Measurements from ENCODE around the gene MYADM.
"Not testable (repeated sequence)": the region's sequence is repeated elsewhere in the genome, so short reads cannot be mapped to it uniquely, and the experiment has no call there.

The MYADM gene, protein sequence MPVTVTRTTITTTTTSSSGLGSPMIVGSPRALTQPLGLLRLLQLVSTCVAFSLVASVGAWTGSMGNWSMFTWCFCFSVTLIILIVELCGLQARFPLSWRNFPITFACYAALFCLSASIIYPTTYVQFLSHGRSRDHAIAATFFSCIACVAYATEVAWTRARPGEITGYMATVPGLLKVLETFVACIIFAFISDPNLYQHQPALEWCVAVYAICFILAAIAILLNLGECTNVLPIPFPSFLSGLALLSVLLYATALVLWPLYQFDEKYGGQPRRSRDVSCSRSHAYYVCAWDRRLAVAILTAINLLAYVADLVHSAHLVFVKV

DNA sequence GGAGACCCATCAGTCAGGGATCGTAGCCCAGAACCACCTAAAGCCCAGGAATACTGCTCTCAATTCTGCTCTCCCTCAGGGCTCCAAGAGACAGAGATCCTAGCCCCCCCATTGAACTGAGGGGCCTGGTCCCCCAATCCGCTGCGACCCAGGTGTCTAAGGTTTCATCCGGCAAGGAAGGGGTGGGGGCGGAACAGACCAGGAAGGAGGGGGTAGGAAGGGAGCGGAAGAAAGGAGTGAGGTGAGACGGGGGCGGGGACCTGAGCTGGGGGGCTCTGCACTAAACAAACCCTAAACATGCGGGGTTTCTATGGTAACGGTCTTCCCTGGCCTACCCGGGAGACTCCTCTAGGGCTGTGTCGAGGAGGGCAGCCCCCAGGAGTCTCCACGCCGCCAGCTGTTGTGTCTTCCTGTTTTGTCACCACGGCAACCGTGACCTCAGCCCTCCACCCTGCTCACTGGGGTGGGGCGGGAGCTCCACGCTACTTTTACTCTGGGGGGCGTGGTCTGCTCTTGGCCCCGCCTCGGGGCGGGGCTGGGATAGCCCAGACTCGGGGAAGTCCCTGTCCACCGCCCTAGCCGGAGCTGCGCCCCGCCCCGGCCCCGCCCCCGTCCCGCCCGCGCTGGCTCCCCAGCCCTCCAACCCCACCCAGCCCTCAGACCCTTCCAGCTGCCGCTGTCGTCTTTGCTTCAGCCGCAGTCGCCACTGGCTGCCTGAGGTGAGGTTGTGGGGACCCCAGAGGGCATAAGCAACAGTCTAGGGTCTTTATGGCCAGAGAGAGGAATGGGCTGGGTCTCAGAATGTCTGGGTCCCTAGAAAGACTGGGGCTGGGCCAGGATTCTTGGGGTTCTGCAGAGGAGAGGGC, at the start of gene MYADM:
MYADM (plus strand) TSS at position 659 of the 866 bp plus-strand sequence. CDS start 5,647 bp downstream, outside the sequence.
- no peaks in the 10 kb centered on the region for H3K9me3 ChIP-seq (ENCODE audit: control insufficient read depth, low read length)
- H3K4me1 ChIP-seq (ENCODE audit: control insufficient read depth, insufficient read depth, low read length) = peaks cover 53% of the 10 kb centered on the region
- H3K4me3 ChIP-seq (ENCODE audit: low read length) = peak within 1 kb of the TSS; percentile 78
- H3K36me3 ChIP-seq (ENCODE audit: control insufficient read depth, insufficient read depth, low read length) = no peaks in the 10 kb centered on the region
- H3K9ac ChIP-seq (ENCODE audit: low read length) = peak within 1 kb of the TSS; percentile 94
- no peaks in the 10 kb centered on the region for H3K27me3 ChIP-seq (ENCODE audit: control insufficient read depth, insufficient read depth, low read length)

DNA sequence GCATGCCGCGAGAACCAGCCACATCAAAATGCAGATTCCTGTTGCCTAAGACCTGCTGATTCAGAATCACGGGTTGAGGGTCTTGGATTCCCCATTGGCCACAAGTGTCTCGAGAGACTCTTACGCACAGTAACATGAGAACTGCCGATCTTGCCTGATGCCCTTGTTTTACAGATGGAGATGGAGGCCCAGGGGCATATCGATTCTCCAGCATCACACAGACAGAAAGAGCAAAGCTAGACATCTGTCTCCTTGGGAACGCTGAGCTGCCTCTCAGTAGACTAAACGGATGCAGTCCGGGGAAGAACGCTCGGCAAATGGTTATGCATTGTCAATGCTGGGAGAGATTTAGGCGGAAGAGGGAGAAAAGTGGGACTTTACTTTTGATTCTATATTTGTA, 48.9 kb upstream of the MYADM start:
- no peaks in the 10 kb centered on the region for H3K4me1 ChIP-seq (ENCODE audit: control insufficient read depth, insufficient read depth, low read length)
- no peaks in the 10 kb centered on the region for H3K9me3 ChIP-seq (ENCODE audit: control insufficient read depth, low read length)
- H3K4me3 ChIP-seq (ENCODE audit: low read length) = no peak overlapping the region
- no peaks in the 10 kb centered on the region for H3K36me3 ChIP-seq (ENCODE audit: control insufficient read depth, insufficient read depth, low read length)
- no peaks in the 10 kb centered on the region for H3K27me3 ChIP-seq (ENCODE audit: control insufficient read depth, insufficient read depth, low read length)
- no peak overlapping the region for H3K9ac ChIP-seq (ENCODE audit: low read length)

DNA sequence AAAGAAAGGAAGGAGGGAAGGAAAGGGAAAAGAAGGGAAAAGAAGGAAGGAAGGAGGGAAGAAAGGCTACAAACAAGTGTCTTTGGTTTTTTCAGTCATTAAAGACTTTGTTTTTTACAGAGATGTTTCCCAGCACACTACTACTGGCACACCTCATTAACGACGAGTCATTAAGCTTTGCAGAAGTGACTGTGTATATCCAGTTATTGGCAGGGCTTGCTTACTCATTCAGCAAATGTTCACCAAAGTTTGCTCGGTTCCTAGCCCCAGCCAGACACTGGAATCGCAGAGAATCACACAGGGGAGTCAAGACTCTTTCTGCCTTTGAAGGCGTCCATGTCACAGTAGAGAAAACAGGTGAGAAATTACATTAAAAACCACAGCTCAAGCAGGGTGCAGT, 47.8 kb upstream of the MYADM start:
- Histone ChIP-seq H3K4me3 (ENCODE audit: low read length) (no peak overlapping the region), H3K27me3 (ENCODE audit: control insufficient read depth, insufficient read depth, low read length) (no peaks in the 10 kb centered on the region), H3K4me1 (ENCODE audit: control insufficient read depth, insufficient read depth, low read length) (no peaks in the 10 kb centered on the region), H3K9me3 (ENCODE audit: control insufficient read depth, low read length) (no peaks in the 10 kb centered on the region), H3K9ac (ENCODE audit: low read length) (no peak overlapping the region), H3K36me3 (ENCODE audit: control insufficient read depth, insufficient read depth, low read length) (no peaks in the 10 kb centered on the region)

DNA sequence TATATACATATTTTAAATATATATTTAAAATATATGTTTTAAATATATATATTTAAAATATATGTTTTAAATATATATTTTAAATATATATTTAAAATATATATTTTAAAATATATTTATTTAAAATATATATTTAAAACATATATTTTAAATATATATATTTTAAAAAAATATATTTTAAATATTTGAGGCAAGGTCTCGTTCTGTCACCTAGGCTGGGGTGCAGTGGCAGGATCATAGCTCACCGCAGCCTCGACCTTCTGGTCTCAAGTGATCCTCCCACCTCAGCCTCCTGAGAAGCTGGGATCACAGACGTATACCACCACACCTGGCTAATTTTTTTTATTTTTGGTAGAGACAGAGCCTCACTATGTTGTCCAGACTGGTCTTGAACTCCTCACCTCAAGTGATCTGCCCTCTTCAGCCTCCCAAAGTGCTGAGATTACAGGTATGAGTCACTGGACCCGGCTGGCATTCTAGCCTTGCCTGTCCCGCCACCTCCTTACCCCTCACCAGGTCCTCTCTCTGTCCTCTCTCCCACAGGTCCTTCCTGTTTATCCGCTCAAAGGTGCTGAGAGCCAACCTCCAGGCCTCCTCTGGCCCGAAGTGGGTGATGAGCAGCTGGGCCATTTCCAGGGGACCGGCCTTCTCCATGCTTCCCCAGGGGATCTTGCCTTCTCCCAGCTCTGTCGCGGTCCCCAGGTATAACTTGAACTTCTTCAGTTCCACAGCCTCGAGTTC, 44.1 kb upstream of the MYADM start:
- Histone ChIP-seq H3K27me3 (ENCODE audit: control insufficient read depth, insufficient read depth, low read length) (no peaks in the 10 kb centered on the region), H3K4me3 (ENCODE audit: low read length) (no peak overlapping the region), H3K9me3 (ENCODE audit: control insufficient read depth, low read length) (no peaks in the 10 kb centered on the region), H3K9ac (ENCODE audit: low read length) (no peak overlapping the region), H3K4me1 (ENCODE audit: control insufficient read depth, insufficient read depth, low read length) (no peaks in the 10 kb centered on the region), H3K36me3 (ENCODE audit: control insufficient read depth, insufficient read depth, low read length) (no peaks in the 10 kb centered on the region)

DNA sequence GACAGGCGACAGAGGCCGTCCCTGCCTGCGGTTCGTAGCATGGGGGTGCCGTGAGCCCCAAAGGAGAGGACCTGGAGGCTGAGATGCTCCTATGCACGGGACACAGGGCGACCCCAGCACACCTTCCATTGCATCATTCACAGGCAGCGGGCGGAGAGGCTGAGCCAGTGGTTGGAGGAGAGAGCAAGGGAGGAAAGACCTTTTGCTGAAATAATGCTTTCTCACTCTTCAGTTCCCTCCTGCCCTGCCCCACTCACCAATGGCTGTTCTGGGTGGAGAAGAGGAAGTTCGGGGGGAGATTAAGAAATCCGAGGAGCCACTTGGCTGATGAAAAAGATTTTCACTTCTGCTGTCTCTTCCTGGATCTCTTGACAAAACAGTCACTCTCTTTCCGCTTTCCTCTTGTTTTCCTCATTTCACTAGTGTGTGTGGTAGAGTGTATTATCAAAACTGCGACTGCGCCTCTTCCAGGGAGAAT, 43.5 kb upstream of the MYADM start, which contains the start of gene NLRP12:
NLRP12 (minus strand) TSS at position 181 of the 478 bp plus-strand sequence; CDS start at position 41, 140 bp downstream.
- Histone ChIP-seq H3K9ac (ENCODE audit: low read length) (no peak within 1 kb of the TSS), H3K4me3 (ENCODE audit: low read length) (no peak within 1 kb of the TSS), H3K36me3 (ENCODE audit: control insufficient read depth, insufficient read depth, low read length) (no peaks in the 10 kb centered on the region)

DNA sequence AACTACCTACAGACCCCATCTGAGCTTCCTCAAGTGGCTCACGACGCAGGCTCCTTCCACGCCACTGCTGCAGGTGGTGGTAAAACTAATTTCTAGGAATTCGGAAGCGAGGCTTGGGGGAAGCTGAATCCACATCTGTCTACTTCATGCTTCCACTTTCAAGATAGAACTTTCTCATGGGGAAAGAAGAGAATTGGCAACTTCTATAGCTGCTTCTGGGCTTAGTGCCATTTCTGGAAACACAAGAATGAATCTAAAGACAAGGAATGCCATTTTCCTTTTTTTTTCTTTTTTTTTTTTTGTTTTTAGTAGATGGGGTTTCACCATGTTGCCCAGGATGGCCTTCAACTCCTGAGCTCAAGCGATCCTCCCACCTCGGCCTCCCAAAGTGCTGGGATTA, 40.8 kb upstream of the MYADM start:
- Histone ChIP-seq H3K9me3 (ENCODE audit: control insufficient read depth, low read length) (no peaks in the 10 kb centered on the region), H3K27me3 (ENCODE audit: control insufficient read depth, insufficient read depth, low read length) (peaks cover 3% of the 10 kb centered on the region), H3K36me3 (ENCODE audit: control insufficient read depth, insufficient read depth, low read length) (no peaks in the 10 kb centered on the region), H3K4me3 (ENCODE audit: low read length) (no peak overlapping the region), H3K9ac (ENCODE audit: low read length) (no peak overlapping the region), H3K4me1 (ENCODE audit: control insufficient read depth, insufficient read depth, low read length) (no peaks in the 10 kb centered on the region)

More for the DNA sequence above, 43.5 kb upstream of the MYADM start, which contains the start of gene NLRP12:
- Histone ChIP-seq H3K27me3 (ENCODE audit: control insufficient read depth, insufficient read depth, low read length) (no peaks in the 10 kb centered on the region), H3K4me1 (ENCODE audit: control insufficient read depth, insufficient read depth, low read length) (no peaks in the 10 kb centered on the region), H3K9me3 (ENCODE audit: control insufficient read depth, low read length) (no peaks in the 10 kb centered on the region)

DNA sequence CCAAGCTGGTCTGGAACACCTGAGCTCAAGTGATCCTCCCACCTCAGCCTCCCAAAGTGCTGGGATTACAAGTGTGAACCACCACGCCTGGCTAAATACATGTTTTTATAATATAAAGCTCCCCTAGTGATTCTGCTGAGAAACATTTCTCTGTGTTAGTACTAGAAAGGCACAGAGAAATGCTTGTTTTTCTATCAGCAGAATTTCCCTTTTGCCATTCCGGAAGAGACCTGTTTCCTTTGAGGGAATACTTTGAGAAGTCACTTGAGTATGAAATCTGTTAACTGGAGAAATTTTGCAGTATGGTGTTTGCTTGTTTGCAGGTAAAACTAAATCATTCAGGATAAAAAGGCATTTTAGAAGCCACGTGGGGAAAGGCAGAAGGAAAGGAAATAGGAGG, 39.2 kb upstream of the MYADM start:
- Histone ChIP-seq H3K4me3 (ENCODE audit: low read length) (no peak overlapping the region), H3K36me3 (ENCODE audit: control insufficient read depth, insufficient read depth, low read length) (no peaks in the 10 kb centered on the region), H3K9ac (ENCODE audit: low read length) (no peak overlapping the region), H3K9me3 (ENCODE audit: control insufficient read depth, low read length) (no peaks in the 10 kb centered on the region), H3K27me3 (ENCODE audit: control insufficient read depth, insufficient read depth, low read length) (peaks cover 3% of the 10 kb centered on the region), H3K4me1 (ENCODE audit: control insufficient read depth, insufficient read depth, low read length) (no peaks in the 10 kb centered on the region)

DNA sequence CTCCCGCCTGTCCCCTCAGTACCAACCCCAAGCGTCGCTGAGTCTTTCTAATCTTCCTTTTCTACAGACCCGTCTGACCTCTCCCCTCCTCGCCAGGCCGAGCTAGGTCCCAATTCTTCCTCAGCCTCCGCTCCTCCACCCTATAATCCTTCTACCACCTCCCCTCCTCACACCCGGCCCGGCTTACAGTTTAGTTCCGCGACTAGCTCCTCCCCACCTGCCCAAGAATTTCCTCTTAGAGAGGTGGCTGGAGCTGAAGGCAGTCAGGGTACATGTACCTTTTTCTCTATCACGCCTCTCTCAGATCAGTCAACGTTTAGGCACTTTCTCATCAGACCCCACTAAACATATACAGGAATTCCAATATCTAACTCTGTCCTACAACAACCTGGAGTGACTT, 34.8 kb upstream of the MYADM start:
- not testable (repeated sequence) for H3K36me3 ChIP-seq (ENCODE audit: control insufficient read depth, insufficient read depth, low read length); H3K9me3 ChIP-seq (ENCODE audit: control insufficient read depth, low read length)

DNA sequence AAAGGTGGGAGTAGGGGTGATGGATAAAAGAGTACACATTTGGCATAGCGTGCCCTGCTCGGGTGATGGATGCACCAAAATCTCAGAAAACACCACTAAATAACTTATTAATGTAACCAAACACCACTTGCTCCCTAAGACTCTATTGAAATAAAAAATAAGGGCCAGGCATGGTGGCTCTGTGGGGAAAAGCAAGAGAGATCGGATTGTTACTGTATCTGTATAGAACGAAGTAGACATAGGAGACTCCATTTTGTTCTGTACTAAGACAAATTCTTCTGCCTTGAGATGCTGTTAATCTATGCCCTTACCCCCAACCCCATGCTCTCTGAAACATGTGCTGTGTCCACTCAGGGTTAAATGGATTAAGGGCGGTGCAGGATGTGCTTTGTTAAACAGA, 29.2 kb upstream of the MYADM start:
- H3K4me1 ChIP-seq (ENCODE audit: control insufficient read depth, insufficient read depth, low read length); H3K9ac ChIP-seq (ENCODE audit: low read length); H3K27me3 ChIP-seq (ENCODE audit: control insufficient read depth, insufficient read depth, low read length); H3K36me3 ChIP-seq (ENCODE audit: control insufficient read depth, insufficient read depth, low read length); H3K9me3 ChIP-seq (ENCODE audit: control insufficient read depth, low read length); H3K4me3 ChIP-seq (ENCODE audit: low read length): not testable (repeated sequence)

More for the DNA sequence above, 34.8 kb upstream of the MYADM start:
- not testable (repeated sequence) for H3K9ac ChIP-seq (ENCODE audit: low read length); H3K4me3 ChIP-seq (ENCODE audit: low read length); H3K4me1 ChIP-seq (ENCODE audit: control insufficient read depth, insufficient read depth, low read length); H3K27me3 ChIP-seq (ENCODE audit: control insufficient read depth, insufficient read depth, low read length)

DNA sequence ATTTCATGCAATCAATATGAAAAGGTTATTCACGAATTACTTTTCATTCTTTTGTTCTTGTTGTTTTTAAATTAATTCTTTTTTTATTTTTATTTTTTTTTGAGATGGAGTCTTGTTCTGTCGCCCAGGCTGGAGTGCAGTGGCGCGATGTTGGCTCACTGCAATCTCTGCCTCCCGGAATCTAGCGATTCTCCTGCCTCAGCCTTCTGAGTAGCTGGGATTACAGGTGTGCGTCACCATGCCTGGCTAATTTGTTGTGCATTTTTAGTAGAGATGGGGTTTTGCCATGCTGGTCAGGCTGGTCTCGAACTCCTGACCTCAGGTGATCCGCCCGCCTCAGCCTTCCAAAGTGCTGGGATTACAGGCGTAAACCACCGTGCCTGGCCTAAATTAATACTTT, 27.4 kb upstream of the MYADM start:
- H3K4me3 ChIP-seq (ENCODE audit: low read length); H3K4me1 ChIP-seq (ENCODE audit: control insufficient read depth, insufficient read depth, low read length); H3K36me3 ChIP-seq (ENCODE audit: control insufficient read depth, insufficient read depth, low read length); H3K9ac ChIP-seq (ENCODE audit: low read length); H3K27me3 ChIP-seq (ENCODE audit: control insufficient read depth, insufficient read depth, low read length); H3K9me3 ChIP-seq (ENCODE audit: control insufficient read depth, low read length): not testable (repeated sequence)

DNA sequence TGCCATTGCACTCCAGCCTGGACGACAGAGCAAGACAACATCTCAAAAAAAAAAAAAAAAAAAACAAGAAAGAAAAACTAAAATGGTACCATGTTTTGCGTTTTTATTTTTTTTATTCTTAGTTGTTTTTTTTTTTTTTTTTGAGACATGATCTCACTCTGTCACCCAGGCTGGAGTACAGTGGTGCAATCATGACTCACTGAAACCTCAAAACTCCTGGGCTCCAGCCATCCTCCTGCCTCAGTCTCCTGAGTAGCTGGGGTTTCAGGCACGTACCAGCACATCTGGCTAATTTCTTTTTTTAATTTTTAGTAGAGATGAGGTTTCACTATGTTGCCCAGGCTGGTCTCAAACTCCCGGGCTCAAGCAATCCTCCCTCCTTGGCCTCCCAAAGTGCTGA, 26.8 kb upstream of the MYADM start:
- not testable (repeated sequence) for H3K36me3 ChIP-seq (ENCODE audit: control insufficient read depth, insufficient read depth, low read length); H3K9ac ChIP-seq (ENCODE audit: low read length); H3K27me3 ChIP-seq (ENCODE audit: control insufficient read depth, insufficient read depth, low read length); H3K4me1 ChIP-seq (ENCODE audit: control insufficient read depth, insufficient read depth, low read length); H3K9me3 ChIP-seq (ENCODE audit: control insufficient read depth, low read length); H3K4me3 ChIP-seq (ENCODE audit: low read length)

DNA sequence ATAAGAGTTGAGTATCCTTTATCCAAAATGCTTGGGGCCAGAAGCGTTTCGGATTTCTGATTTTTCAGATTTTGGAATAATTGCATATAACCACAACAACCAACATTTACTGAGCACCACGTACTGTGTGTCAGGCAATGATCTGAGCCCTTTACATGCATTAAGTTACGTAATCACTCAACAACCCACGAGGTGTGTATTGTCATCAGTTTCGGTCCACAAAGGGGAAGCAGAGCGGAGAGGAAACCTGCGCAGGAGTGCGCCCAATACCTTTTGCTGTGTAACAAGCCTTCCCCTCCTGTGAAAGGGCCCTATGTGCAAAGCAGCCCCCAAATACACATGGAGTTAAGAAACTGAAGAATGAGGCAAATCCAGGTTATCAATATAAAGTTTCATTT, 22.8 kb upstream of the MYADM start:
- no peaks in the 10 kb centered on the region for H3K9me3 ChIP-seq (ENCODE audit: control insufficient read depth, low read length)

More for the DNA sequence above, 22.8 kb upstream of the MYADM start:
- Histone ChIP-seq H3K4me1 (ENCODE audit: control insufficient read depth, insufficient read depth, low read length) (peaks cover 10% of the 10 kb centered on the region), H3K27me3 (ENCODE audit: control insufficient read depth, insufficient read depth, low read length) (no peaks in the 10 kb centered on the region), H3K9ac (ENCODE audit: low read length) (no peak overlapping the region), H3K4me3 (ENCODE audit: low read length) (no peak overlapping the region), H3K36me3 (ENCODE audit: control insufficient read depth, insufficient read depth, low read length) (no peaks in the 10 kb centered on the region)

Measured in mucosa of stomach (tissue), 1 donor.